Stomach smooth muscle (tissue), 2 donors: ENCODE data around the gene MPPED2.

Experiments used
- H3K27ac ChIP-seq: one replicate; pipeline ENCODE4 v1.7.0; 2013; ENCODE audit warnings: mild to moderate bottlenecking, low read length, inconsistent platforms
- H3K27me3 ChIP-seq, 2 donors: one replicate each; pipeline ENCODE4 v1.7.0; 2013; ENCODE audit warnings: low read length in 2 of 2; ENCODE audit not compliant: insufficient read depth in 2 of 2, control insufficient read depth in 1 of 2
- H3K36me3 ChIP-seq, 2 donors: one replicate each; pipeline ENCODE4 v1.7.0; 2013; ENCODE audit warnings: low read length in 2 of 2; ENCODE audit not compliant: control insufficient read depth in 2 of 2, insufficient read depth in 2 of 2
- H3K4me1 ChIP-seq: one replicate; pipeline ENCODE4 v1.7.0; 2013; ENCODE audit warnings: low read length; ENCODE audit not compliant: control insufficient read depth, insufficient read depth
- H3K4me3 ChIP-seq, 2 donors: one replicate each; pipeline ENCODE4 v1.7.0; 2013; ENCODE audit warnings: low read length in 2 of 2
- H3K9ac ChIP-seq, 2 donors: one replicate each; pipeline ENCODE4 v1.7.0; 2013; ENCODE audit warnings: low read length in 2 of 2, mild to moderate bottlenecking in 1 of 2
- H3K9me3 ChIP-seq, 2 donors: one replicate each; pipeline ENCODE4 v1.7.0; 2013; ENCODE audit warnings: low read length in 2 of 2; ENCODE audit not compliant: control insufficient read depth in 2 of 2
- donor health status: healthy.
- donor health status: Pancreatic carcinoma.

MPPED2 gene

GRCh38 chr11:30364837-30365482 lies 221.2 kb downstream of the MPPED2 start:
- no peak overlapping the region for H3K4me3 ChIP-seq
- no peak overlapping the region for H3K27ac ChIP-seq
- no peaks in the 10 kb centered on the region for H3K4me1 ChIP-seq
- no peak overlapping the region for H3K9ac ChIP-seq
- no peaks in the 10 kb centered on the region for H3K27me3 ChIP-seq
- H3K36me3 ChIP-seq, result no peaks in the 10 kb centered on the region
- H3K9me3 ChIP-seq, result no peaks in the 10 kb centered on the region

GRCh38 chr11:30364139-30364836 lies 221.9 kb downstream of the MPPED2 start:
- Histone ChIP-seq H3K9ac (no peak overlapping the region), H3K27ac (no peak overlapping the region), H3K9me3 (no peaks in the 10 kb centered on the region), H3K27me3 (no peaks in the 10 kb centered on the region), H3K36me3 (no peaks in the 10 kb centered on the region), H3K4me1 (no peaks in the 10 kb centered on the region), H3K4me3 (no peak overlapping the region)

GRCh38 chr11:30360741-30361140 lies 225.4 kb downstream of the MPPED2 start:
- H3K4me1 ChIP-seq, result peaks cover 4% of the 10 kb centered on the region
- H3K9ac ChIP-seq, result no peak overlapping the region
- no peaks in the 10 kb centered on the region for H3K9me3 ChIP-seq
- H3K4me3 ChIP-seq, result no peak overlapping the region
- no peak overlapping the region for H3K27ac ChIP-seq
- H3K36me3 ChIP-seq, result no peaks in the 10 kb centered on the region
- H3K27me3 ChIP-seq, result no peaks in the 10 kb centered on the region
